Keratinocyte (primary cell): Measurements from ENCODE around the gene GFM2. TPM values are rescaled to one million over a fixed set of nuclear protein-coding genes. Genes with fewer than 3 reads are reported as not detected.

Experiments
- DNase-seq: peaks from one replicate; pipeline ENCODE4 v3.0.0-alpha.2; 2011; ENCODE audit warnings: low read depth, missing footprints, low spot score
- FAIRE-seq: peaks from 2 replicates; lab custom pipeline; 2011; peaks lifted over from hg19 to GRCh38; lab: Jason Lieb, UNC
- H2AFZ ChIP-seq: 2 replicates; pipeline ENCODE4 v1.6.0; 2012; ENCODE audit warnings: low read length, control low read depth, inconsistent platforms; ENCODE audit not compliant: control insufficient read depth
- H3K27ac ChIP-seq: 2 replicates; pipeline ENCODE4 v1.5.1; 2011; ENCODE audit warnings: low read length; ENCODE audit not compliant: control insufficient read depth, insufficient read depth
- H3K27me3 ChIP-seq: 3 replicates; pipeline ENCODE4 v1.6.0; 2011; ENCODE audit warnings: low read length; ENCODE audit not compliant: control insufficient read depth, insufficient read depth; ENCODE audit errors: extremely low read depth
- H3K36me3 ChIP-seq, 2 experiments: 2 replicates in 1 of 2; 3 replicates in 1 of 2; pipeline ENCODE4 v1.5.1; 2011; ENCODE audit warnings: low read length in 2 of 2, mild to moderate bottlenecking in 1 of 2; ENCODE audit not compliant: control insufficient read depth in 2 of 2, insufficient read depth in 2 of 2; ENCODE audit errors: extremely low read depth in 1 of 2
- H3K4me1 ChIP-seq: 3 replicates; pipeline ENCODE4 v1.5.1; 2011; ENCODE audit warnings: low read length; ENCODE audit not compliant: control insufficient read depth, insufficient read depth; ENCODE audit errors: extremely low read depth
- H3K4me2 ChIP-seq: 3 replicates; pipeline ENCODE4 v1.6.0; 2011; ENCODE audit warnings: low read depth, low read length; ENCODE audit not compliant: control insufficient read depth, insufficient read depth; ENCODE audit errors: extremely low read depth
- H3K4me3 ChIP-seq, 3 experiments: fragments of 200-600 bp in 1 of 3; sonication (generic) in 1 of 3; 2 replicates in 2 of 3; 3 replicates in 1 of 3; pipeline ENCODE4 v1.5.1; 2011 to 2016; ENCODE audit warnings: low read length in 3 of 3, mild to moderate bottlenecking in 3 of 3, control low read depth in 2 of 3, inconsistent platforms in 1 of 3, low read depth in 1 of 3, mixed read lengths in 1 of 3, mixed run types in 1 of 3, moderate library complexity in 1 of 3; ENCODE audit not compliant: control insufficient read depth in 2 of 3, insufficient read depth in 2 of 3; ENCODE audit errors: extremely low read depth in 1 of 3
- H3K79me2 ChIP-seq: 2 replicates; pipeline ENCODE4 v1.6.0; 2012; ENCODE audit warnings: low read length; ENCODE audit not compliant: control insufficient read depth, insufficient read depth
- H3K9ac ChIP-seq: 3 replicates; pipeline ENCODE4 v1.6.0; 2011; ENCODE audit warnings: low read length; ENCODE audit not compliant: control insufficient read depth, insufficient read depth; ENCODE audit errors: extremely low read depth
- H3K9me1 ChIP-seq: 3 replicates; pipeline ENCODE4 v1.6.0; 2011; ENCODE audit warnings: low read length; ENCODE audit not compliant: control insufficient read depth, insufficient read depth; ENCODE audit errors: extremely low read depth
- H3K9me3 ChIP-seq: 2 replicates; pipeline ENCODE4 v1.5.1; 2012; ENCODE audit warnings: low read depth, low read length; ENCODE audit not compliant: control insufficient read depth
- H4K20me1 ChIP-seq: 3 replicates; pipeline ENCODE4 v1.6.0; 2011; ENCODE audit warnings: low read length; ENCODE audit not compliant: control insufficient read depth, insufficient read depth; ENCODE audit errors: extremely low read depth
- EZH2 ChIP-seq: IDR thresholded peaks from one replicate; pipeline ENCODE4 v1.6.1; 2012; ENCODE audit warnings: inconsistent platforms, mild to moderate bottlenecking, low read length, moderate library complexity
- dilution Hi-C: fragments of 300-500 bp; cut with MboI; formaldehyde crosslinking; loops from one replicate; pipeline ENCODE4 v1.7.0; 2020; ENCODE audit warnings: low sequenced_read_pairs; ENCODE audit not compliant: extremely low pct_ligation_motif_present
- polyA plus RNA-seq, 5 experiments: library from polyadenylated mRNA; depleted of rRNA in 3 of 5; stranded (reverse) in 3 of 5; stranded (forward) in 1 of 5; unstranded in 1 of 5; fragments of >200 nt; gene quantifications; 1 replicate in 1 of 5; 2 replicates in 3 of 5; 3 replicates in 1 of 5; pipeline versions ENCODE4 v1.2.1 to v1.2.3, GENCODE V29; 2011 to 2012; ENCODE audit warnings: missing spikeins in 2 of 5, low read depth in 1 of 5, low replicate concordance in 1 of 5
- TF ChIP-seq, protein P1 (sequence below), 3 experiments: IDR thresholded peaks in 1 of 3; conservative IDR thresholded peaks in 1 of 3; optimal IDR thresholded peaks in 1 of 3; 2 replicates in 2 of 3; 3 replicates in 1 of 3; pipeline versions ENCODE3 to v1.5.1; 2011; ENCODE audit warnings: low read length in 3 of 3, mild to moderate bottlenecking in 3 of 3, moderate library complexity in 2 of 3, control low read depth in 1 of 3, inconsistent platforms in 1 of 3; ENCODE audit not compliant: insufficient read depth in 2 of 3; ENCODE audit errors: extremely low read depth in 1 of 3

The GFM2 gene
- polyA plus RNA-seq, 1 donor (not counting 4 experiments of a cell fraction or from before 2014, with no cell fraction given) = 55.4 TPM

DNA sequence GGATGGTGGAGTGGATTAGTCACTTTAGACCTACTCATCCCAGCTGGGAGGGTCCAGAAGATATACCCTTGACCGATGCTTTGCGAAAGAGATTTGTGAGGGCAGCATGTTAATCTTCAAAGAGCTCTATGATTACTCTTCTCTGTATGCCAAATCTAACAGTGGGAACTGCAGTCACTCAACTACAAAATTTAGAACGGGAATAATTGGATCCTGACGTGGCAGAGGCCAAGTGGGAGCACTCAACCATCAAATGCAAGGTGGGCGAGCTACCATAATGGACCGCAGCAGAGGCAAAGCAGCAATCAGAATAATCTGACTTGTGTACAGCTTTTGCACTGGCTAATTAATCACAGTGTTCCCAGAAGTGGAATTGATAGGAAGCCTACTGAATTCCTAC lies 20.5 kb upstream of the GFM2 start:
- Histone ChIP-seq H3K4me2 (no peak overlapping the region), H4K20me1 (no peaks in the 10 kb centered on the region), H3K27ac (no peak overlapping the region), H3K27me3 (no peaks in the 10 kb centered on the region), H3K9me1 (no peaks in the 10 kb centered on the region), H3K4me3 (no peak overlapping the region), H3K4me1 (peaks cover 8% of the 10 kb centered on the region), H3K79me2 (no peaks in the 10 kb centered on the region), H3K9me3 (no peaks in the 10 kb centered on the region), H2AFZ (no peak overlapping the region), H3K9ac (no peak overlapping the region), H3K36me3 (peaks cover 7 to 8% of the 10 kb centered on the region in 2 experiments)
- FAIRE-seq (no peak), DNase-seq (no peak)
- dilution Hi-C loops = no loop called here
- TF ChIP-seq EZH2 = no peak
- TF ChIP-seq, protein P1, sequence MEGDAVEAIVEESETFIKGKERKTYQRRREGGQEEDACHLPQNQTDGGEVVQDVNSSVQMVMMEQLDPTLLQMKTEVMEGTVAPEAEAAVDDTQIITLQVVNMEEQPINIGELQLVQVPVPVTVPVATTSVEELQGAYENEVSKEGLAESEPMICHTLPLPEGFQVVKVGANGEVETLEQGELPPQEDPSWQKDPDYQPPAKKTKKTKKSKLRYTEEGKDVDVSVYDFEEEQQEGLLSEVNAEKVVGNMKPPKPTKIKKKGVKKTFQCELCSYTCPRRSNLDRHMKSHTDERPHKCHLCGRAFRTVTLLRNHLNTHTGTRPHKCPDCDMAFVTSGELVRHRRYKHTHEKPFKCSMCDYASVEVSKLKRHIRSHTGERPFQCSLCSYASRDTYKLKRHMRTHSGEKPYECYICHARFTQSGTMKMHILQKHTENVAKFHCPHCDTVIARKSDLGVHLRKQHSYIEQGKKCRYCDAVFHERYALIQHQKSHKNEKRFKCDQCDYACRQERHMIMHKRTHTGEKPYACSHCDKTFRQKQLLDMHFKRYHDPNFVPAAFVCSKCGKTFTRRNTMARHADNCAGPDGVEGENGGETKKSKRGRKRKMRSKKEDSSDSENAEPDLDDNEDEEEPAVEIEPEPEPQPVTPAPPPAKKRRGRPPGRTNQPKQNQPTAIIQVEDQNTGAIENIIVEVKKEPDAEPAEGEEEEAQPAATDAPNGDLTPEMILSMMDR (optimal IDR thresholded peaks at IDR 0.05 in 1 of 3, IDR thresholded peaks at IDR 0.05 in 1 of 3, conservative IDR thresholded peaks at IDR 0.05 in 1 of 3; ENCODE audit: extremely low read depth in 1 of 3, insufficient read depth in 2 of 3, low read length in 3 of 3) = no peak

DNA sequence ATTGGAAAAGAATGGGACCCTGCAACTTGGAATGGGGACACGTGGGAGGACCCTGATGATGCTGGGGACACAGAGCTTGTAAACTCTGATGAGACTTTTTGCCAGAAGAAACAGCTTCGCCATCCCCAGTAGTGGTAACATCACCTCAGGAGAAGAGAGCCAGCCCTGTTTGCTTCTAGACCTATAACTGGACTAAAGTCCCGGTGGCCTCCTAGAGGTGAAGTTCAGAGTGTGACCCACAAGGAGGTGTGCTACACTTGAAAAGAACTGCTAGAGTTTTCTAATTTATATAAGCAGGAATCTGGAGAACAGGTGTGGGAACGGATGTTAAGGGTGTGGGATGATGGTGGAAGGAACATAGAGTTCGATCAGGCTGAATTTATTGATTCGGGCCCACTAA lies 19.9 kb upstream of the GFM2 start:
- Histone ChIP-seq H3K4me3 (no peak overlapping the region), H3K9me3 (no peaks in the 10 kb centered on the region), H3K9me1 (no peaks in the 10 kb centered on the region), H3K4me1 (peaks cover 5% of the 10 kb centered on the region), H3K36me3 (peaks cover 7 to 8% of the 10 kb centered on the region in 2 experiments), H2AFZ (no peak overlapping the region), H4K20me1 (no peaks in the 10 kb centered on the region), H3K79me2 (no peaks in the 10 kb centered on the region), H3K27me3 (no peaks in the 10 kb centered on the region), H3K4me2 (no peak overlapping the region), H3K27ac (no peak overlapping the region), H3K9ac (no peak overlapping the region)
- FAIRE-seq = no peak
- no peak for DNase-seq
- dilution Hi-C loops = no loop called here
- TF ChIP-seq, protein P1 (optimal IDR thresholded peaks at IDR 0.05 in 1 of 3, IDR thresholded peaks at IDR 0.05 in 1 of 3, conservative IDR thresholded peaks at IDR 0.05 in 1 of 3; ENCODE audit: extremely low read depth in 1 of 3, insufficient read depth in 2 of 3, low read length in 3 of 3) = no peak
- TF ChIP-seq EZH2 = no peak
